ENCODE data around the gene ZFY.
A peak's percentile ranks its signal among the peaks of the same experiment; 100 is the strongest.
"Not testable (repeated sequence)": the region's sequence is repeated elsewhere in the genome, so short reads cannot be mapped to it uniquely, and the experiment has no call there.

ZFY gene

GRCh38 chrY:2979283-2979682 is 44.1 kb downstream of the ZFY start:
- no peak for DNase-seq

DNA sequence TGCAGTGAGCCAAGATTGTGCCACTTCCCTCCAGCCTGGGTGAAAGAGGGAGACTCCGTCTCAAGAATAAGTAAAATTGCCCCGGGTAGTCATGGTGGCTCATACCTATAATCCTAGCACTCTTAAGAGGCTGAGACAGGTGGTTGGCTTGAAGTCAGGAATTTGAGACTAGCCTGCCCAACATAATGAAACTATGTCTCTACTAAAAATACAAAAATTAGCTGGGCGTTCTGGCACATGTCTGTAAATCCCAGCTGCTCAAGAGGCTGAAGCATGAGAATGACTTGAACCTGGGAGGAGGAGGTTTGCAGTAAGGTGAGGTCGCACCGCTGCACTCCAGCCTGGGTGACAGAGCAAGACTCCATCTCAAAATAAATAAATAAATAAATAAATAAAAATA is 49.3 kb downstream of the ZFY start:
- peak; percentile 3 for DNase-seq

GRCh38 chrY:2987178-2987577 is 52.0 kb downstream of the ZFY start:
- not testable (repeated sequence) for DNase-seq

- DNase-seq, result not testable (repeated sequence)
Observed at GRCh38 chrY:2997369-2997768, 62.2 kb downstream of the ZFY start.

GRCh38 chrY:3002190-3002589 is 67.0 kb downstream of the ZFY start:
- DNase-seq, result no peak

- DNase-seq, result peak; percentile 4
Observed at GRCh38 chrY:3002680-3003515, 67.7 kb downstream of the ZFY start.

DNA sequence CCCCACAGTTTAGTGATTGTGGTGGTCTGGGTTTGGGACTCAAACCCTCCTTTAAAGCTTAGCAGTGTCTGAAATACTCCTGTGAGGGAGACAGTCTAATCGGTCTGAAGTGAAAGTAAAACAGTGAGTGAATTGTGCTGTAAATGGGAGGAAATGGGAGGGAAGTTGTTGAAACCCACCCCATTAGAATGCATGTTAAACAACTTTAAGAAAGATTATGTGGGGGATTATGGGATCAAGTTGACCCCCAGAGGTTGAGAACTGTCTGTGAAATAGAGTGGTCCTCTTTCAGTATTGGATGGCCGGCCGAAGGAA is 68.3 kb downstream of the ZFY start:
- peak; percentile 4 for DNase-seq

GRCh38 chrY:3003846-3004245 is 68.7 kb downstream of the ZFY start:
- peak; percentile 36 for DNase-seq

DNA sequence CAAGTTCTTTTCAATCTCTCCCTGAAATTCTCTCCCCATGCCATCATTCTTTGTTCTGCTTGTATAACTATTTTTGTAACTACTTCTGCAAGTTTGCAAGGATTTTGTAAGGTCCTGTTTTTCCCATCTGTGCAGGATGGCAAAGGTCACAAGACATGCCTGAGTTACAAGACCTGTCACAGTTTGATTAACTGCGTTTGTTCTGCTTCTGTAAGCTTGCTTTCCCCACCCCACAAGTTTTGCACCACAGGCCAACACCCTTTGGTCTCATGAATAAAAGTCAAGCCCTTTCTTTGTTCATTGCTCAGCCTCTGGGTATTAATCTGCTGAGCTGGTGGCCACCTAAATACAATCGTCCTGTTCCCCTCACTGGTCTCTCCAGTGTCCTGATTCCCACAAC is 70.8 kb downstream of the ZFY start:
- DNase-seq, result not testable (repeated sequence)

- DNase-seq, result no peak
Observed at GRCh38 chrY:3007967-3008366, 72.8 kb downstream of the ZFY start.

DNA sequence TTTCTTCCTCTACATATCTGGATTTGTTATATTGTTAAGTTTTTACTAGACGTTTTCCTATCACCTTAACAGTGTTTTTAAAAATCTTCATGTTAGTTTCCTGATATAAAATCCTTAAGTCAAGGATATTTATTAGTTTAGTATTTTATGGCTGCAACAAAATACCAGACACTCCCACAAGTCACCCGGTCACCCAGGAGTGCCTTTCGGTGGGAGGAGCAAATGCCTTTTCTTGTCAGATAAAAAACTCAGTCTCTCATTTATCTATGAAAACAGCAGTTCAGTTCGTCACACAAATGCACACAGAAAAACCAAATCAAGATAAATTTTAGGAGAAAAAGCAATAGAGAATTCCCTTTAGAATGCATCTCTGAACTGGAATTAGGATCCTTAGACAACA is 77.0 kb downstream of the ZFY start:
- no peak for DNase-seq

DNA sequence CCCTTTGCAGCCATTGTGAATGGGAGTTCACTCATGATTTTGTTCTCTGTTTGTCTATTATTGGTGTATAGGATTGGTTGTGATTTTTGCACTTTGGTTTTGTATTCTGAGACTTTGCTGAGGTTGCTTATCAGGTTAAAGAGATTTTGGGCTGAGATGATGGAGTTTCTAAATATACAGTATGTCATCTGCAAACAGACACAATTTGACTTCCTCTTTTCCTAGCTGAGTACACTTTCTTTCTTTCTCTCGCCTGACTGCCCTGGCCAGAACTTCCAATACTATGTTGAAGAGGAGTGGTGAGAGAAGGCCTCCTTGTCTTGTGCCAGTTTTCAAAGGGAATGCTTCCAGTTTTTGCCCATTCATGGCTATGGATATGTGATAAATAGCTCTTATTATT is 81.4 kb downstream of the ZFY start:
- peak; percentile 6 for DNase-seq

GRCh38 chrY:3018546-3018945 is 83.4 kb downstream of the ZFY start:
- DNase-seq, result no peak

DNA sequence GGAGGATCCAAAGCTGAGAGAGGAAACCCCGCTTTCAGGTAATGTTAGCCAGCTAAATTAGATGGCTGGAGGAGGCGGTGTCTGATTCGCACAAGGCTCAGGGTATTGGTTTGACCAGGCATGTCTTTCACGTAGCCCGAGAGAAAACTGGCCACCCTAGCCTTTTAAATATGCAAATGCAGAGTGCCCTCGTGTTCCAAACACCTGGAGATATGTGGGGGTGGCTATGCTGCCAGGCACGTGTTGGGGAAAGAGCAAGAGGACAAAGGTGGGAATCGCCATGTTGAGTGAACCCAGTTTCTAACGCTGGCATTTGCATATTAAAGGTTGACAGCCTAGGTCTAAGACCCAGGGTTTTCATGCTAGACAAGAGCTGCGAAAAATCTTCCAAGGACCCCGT is 84.4 kb downstream of the ZFY start:
- DNase-seq, result no peak

GRCh38 chrY:3021176-3021575 is 86.0 kb downstream of the ZFY start:
- DNase-seq, result peak; percentile 9

GRCh38 chrY:3023606-3024005 is 88.4 kb downstream of the ZFY start:
- no peak for DNase-seq

GRCh38 chrY:3025357-3025756 is 90.2 kb downstream of the ZFY start:
- DNase-seq, result no peak

All from RPMI8226 (cell line).